K562 (cell line): ENCODE data around the gene TM9SF4. TPM values are rescaled to one million over a fixed set of nuclear protein-coding genes. Genes with fewer than 3 reads are reported as not detected.
A peak's percentile ranks its signal among the peaks of the same experiment; 100 is the strongest.

Experiments
- CBFA2T3 ChIP-seq: fragments of 450-650 bp; IDR thresholded peaks from 2 replicates; pipeline ENCODE4 v1.6.1; 2017
- CBX1 ChIP-seq: sonication (generic); IDR thresholded peaks from 2 replicates; pipeline ENCODE4 v1.6.1; 2016; ENCODE audit warnings: antibody characterized with exemption, low read depth, mild to moderate bottlenecking
- NFYB ChIP-seq: IDR thresholded peaks from 2 replicates; pipeline ENCODE4 v1.6.1; 2011; ENCODE audit warnings: mild to moderate bottlenecking, moderate library complexity; ENCODE audit not compliant: insufficient read length; ENCODE audit errors: extremely low read depth
- NR3C1 ChIP-seq: sonication (generic); formaldehyde crosslinking; IDR thresholded peaks from 2 replicates; pipeline ENCODE4 v1.8.1; 2022; ENCODE audit warnings: missing genetic modification reagents
- PHTF2 ChIP-seq: fragments of 250-450 bp; sonication (Bioruptor Pico); IDR thresholded peaks from 2 replicates; pipeline ENCODE4 v1.5.0; 2021; ENCODE audit warnings: mild to moderate bottlenecking
- STAT5B ChIP-seq: fragments of 250-450 bp; sonication (Bioruptor Pico); IDR thresholded peaks from 2 replicates; pipeline ENCODE4 v1.8.0; 2021; ENCODE audit warnings: mild to moderate bottlenecking, inconsistent platforms
- ZNF212 ChIP-seq: fragments of 450-650 bp; formaldehyde crosslinking; IDR thresholded peaks from 2 replicates; pipeline ENCODE4 v1.4.0; 2020; ENCODE audit warnings: mild to moderate bottlenecking
- ZNF75A ChIP-seq: fragments of 450-650 bp; formaldehyde crosslinking; IDR thresholded peaks from 2 replicates; pipeline ENCODE4 v1.4.0; 2020; ENCODE audit warnings: mild to moderate bottlenecking
- polyA plus RNA-seq, 8 experiments: library from polyadenylated mRNA; depleted of rRNA in 4 of 8; stranded (reverse) in 5 of 8; unstranded in 3 of 8; fragments of >200 nt; fragmentation: Nextera tagmentation in 2 of 8; fragmentation: Illumina TruSeq in 1 of 8; extraction: Ambion mirVana in 2 of 8; extraction: Trizol in 1 of 8; gene quantifications; 2 replicates each; pipeline versions ENCODE4 v1.2.1 to v1.2.3, GENCODE V29; 2011 to 2014; ENCODE audit warnings: inconsistent platforms in 1 of 8, missing spikeins in 1 of 8
- total RNA-seq, 7 experiments: library from RNA; depleted of rRNA in 6 of 7; stranded (reverse); fragments of >200 nt in 6 of 7; fragmentation: Illumina TruSeq in 2 of 7; extraction: Trizol in 2 of 7; gene quantifications; 2 replicates each; pipeline versions ENCODE4 v1.2.1 to v1.2.3, GENCODE V29; 2011 to 2021; ENCODE audit warnings: low replicate concordance in 1 of 7
- TF ChIP-seq, protein P1 (sequence below): sonication (generic); formaldehyde crosslinking; IDR thresholded peaks from 2 replicates; pipeline ENCODE4 v1.8.0; 2022; ENCODE audit warnings: mild to moderate bottlenecking, missing genetic modification reagents
- TF ChIP-seq, protein P2 (sequence below): sonication (generic); formaldehyde crosslinking; IDR thresholded peaks from 2 replicates; pipeline ENCODE4 v1.9.0; 2022; ENCODE audit warnings: mild to moderate bottlenecking, missing genetic modification reagents
- TF ChIP-seq, protein P3 (sequence below): fragments of 450-650 bp; IDR thresholded peaks from 2 replicates; pipeline ENCODE4 v1.6.1; 2014; ENCODE audit warnings: low read depth, mild to moderate bottlenecking, moderate library complexity, borderline replicate concordance
- TF ChIP-seq, protein P4 (sequence below): fragments of 450-650 bp; conservative IDR thresholded peaks from 2 replicates; pipeline ENCODE4 v1.6.1; 2016; ENCODE audit warnings: missing genetic modification characterization, low read depth, mild to moderate bottlenecking, missing compliant biosample characterization, moderate library complexity
- TF ChIP-seq, protein P5 (sequence below): fragments of 250-450 bp; sonication (Bioruptor Pico); IDR thresholded peaks from 2 replicates; pipeline ENCODE4 v1.4.0; 2020; ENCODE audit warnings: borderline replicate concordance

The TM9SF4 gene
- total and polyA plus RNA-seq, 9 of the 15 experiments (the other 6 are each of a cell fraction or from before 2014, with no cell fraction given) = 14.5 to 46.3 (median 26.9) TPM

DNA sequence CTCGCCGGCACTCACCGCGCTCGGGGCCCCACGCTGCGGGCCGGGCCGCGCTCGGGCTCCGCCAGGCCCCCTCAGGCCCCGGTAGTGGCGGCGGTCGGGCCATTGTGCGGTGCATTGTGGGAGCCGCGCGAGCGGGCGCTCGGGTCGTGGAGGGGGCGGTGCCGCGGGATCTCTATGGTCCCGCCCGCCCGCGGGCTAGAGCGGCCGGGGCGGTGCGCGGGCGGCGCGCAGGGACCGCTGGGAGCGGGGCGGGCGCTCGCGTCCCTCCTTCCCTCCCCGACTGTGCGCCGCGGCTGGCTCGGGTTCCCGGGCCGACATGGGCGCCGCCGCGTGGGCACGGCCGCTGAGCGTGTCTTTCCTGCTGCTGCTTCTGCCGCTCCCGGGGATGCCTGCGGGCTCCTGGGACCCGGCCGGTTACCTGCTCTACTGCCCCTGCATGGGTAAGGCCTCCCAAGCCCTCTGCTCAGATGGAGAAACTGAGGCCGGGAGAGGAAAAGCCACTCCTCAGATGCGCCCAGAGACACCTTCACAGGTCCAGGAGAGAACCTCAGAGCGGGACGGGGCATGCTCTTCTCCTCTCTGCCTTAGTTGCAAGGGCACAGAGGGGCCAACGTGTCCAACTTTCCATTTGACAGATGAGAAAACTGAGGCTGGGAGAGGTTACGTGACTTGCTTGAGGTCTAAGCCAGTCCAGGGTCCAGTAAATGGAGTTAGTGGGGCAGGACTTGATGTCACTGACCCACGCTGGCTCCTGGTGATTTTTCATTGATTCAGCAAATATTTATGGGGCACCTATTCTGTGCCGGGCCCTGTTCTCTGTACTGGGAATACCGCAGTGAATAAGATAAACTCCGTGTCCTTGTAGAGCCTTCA is 98.3 kb downstream of the TM9SF4 start, which contains the start of the genes PLAGL2 and POFUT1 (continued):
- TF ChIP-seq, protein P1, sequence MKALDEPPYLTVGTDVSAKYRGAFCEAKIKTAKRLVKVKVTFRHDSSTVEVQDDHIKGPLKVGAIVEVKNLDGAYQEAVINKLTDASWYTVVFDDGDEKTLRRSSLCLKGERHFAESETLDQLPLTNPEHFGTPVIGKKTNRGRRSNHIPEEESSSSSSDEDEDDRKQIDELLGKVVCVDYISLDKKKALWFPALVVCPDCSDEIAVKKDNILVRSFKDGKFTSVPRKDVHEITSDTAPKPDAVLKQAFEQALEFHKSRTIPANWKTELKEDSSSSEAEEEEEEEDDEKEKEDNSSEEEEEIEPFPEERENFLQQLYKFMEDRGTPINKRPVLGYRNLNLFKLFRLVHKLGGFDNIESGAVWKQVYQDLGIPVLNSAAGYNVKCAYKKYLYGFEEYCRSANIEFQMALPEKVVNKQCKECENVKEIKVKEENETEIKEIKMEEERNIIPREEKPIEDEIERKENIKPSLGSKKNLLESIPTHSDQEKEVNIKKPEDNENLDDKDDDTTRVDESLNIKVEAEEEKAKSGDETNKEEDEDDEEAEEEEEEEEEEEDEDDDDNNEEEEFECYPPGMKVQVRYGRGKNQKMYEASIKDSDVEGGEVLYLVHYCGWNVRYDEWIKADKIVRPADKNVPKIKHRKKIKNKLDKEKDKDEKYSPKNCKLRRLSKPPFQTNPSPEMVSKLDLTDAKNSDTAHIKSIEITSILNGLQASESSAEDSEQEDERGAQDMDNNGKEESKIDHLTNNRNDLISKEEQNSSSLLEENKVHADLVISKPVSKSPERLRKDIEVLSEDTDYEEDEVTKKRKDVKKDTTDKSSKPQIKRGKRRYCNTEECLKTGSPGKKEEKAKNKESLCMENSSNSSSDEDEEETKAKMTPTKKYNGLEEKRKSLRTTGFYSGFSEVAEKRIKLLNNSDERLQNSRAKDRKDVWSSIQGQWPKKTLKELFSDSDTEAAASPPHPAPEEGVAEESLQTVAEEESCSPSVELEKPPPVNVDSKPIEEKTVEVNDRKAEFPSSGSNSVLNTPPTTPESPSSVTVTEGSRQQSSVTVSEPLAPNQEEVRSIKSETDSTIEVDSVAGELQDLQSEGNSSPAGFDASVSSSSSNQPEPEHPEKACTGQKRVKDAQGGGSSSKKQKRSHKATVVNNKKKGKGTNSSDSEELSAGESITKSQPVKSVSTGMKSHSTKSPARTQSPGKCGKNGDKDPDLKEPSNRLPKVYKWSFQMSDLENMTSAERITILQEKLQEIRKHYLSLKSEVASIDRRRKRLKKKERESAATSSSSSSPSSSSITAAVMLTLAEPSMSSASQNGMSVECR = peak; percentile 72
- TF ChIP-seq ZNF212 (CRISPR knock-in tag) = no peak
- TF ChIP-seq NR3C1 = no peak
- TF ChIP-seq ZNF75A (CRISPR knock-in tag) = no peak
- TF ChIP-seq, protein P2, sequence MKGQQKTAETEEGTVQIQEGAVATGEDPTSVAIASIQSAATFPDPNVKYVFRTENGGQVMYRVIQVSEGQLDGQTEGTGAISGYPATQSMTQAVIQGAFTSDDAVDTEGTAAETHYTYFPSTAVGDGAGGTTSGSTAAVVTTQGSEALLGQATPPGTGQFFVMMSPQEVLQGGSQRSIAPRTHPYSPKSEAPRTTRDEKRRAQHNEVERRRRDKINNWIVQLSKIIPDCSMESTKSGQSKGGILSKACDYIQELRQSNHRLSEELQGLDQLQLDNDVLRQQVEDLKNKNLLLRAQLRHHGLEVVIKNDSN = no peak
- TF ChIP-seq, protein P3, sequence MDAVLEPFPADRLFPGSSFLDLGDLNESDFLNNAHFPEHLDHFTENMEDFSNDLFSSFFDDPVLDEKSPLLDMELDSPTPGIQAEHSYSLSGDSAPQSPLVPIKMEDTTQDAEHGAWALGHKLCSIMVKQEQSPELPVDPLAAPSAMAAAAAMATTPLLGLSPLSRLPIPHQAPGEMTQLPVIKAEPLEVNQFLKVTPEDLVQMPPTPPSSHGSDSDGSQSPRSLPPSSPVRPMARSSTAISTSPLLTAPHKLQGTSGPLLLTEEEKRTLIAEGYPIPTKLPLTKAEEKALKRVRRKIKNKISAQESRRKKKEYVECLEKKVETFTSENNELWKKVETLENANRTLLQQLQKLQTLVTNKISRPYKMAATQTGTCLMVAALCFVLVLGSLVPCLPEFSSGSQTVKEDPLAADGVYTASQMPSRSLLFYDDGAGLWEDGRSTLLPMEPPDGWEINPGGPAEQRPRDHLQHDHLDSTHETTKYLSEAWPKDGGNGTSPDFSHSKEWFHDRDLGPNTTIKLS = peak; percentile 75; the same call in 1 of the 2 replicates
- TF ChIP-seq CBX1 = peak; percentile 74
- TF ChIP-seq, protein P4, sequence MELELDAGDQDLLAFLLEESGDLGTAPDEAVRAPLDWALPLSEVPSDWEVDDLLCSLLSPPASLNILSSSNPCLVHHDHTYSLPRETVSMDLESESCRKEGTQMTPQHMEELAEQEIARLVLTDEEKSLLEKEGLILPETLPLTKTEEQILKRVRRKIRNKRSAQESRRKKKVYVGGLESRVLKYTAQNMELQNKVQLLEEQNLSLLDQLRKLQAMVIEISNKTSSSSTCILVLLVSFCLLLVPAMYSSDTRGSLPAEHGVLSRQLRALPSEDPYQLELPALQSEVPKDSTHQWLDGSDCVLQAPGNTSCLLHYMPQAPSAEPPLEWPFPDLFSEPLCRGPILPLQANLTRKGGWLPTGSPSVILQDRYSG (tag) = no peak
- no peak for TF ChIP-seq NFYB
- no peak for TF ChIP-seq PHTF2 (CRISPR knock-in tag)
- TF ChIP-seq, protein P5, sequence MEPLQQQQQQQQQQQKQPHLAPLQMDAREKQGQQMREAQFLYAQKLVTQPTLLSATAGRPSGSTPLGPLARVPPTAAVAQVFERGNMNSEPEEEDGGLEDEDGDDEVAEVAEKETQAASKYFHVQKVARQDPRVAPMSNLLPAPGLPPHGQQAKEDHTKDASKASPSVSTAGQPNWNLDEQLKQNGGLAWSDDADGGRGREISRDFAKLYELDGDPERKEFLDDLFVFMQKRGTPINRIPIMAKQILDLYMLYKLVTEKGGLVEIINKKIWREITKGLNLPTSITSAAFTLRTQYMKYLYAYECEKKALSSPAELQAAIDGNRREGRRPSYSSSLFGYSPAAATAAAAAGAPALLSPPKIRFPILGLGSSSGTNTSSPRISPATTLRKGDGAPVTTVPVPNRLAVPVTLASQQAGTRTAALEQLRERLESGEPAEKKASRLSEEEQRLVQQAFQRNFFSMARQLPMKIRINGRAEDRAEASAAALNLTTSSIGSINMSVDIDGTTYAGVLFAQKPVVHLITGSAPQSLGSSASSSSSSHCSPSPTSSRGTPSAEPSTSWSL = no peak
- no peak for TF ChIP-seq CBFA2T3
- TF ChIP-seq STAT5B (CRISPR knock-in tag) = no peak
